Prostate gland (tissue), 2 donors: ENCODE data around the gene FGGY.

ENCODE experiments used
- POLR2AphosphoS5 ChIP-seq: sonication (generic); formaldehyde crosslinking; IDR thresholded peaks from one replicate; pipeline ENCODE4 v1.6.1; 2017; ENCODE audit warnings: antibody characterized with exemption
- TF ChIP-seq, protein P1 (sequence below), 4 experiments: fragments of 200-600 bp in 2 of 4; fragments of 450-650 bp in 2 of 4; sonication (generic) in 2 of 4; IDR thresholded peaks; 1 replicate in 3 of 4; 2 replicates in 1 of 4; pipeline ENCODE4 v1.5.1; 2016 to 2019; ENCODE audit warnings: antibody characterized with exemption in 4 of 4, mild to moderate bottlenecking in 2 of 4, moderate library complexity in 2 of 4

DNA sequence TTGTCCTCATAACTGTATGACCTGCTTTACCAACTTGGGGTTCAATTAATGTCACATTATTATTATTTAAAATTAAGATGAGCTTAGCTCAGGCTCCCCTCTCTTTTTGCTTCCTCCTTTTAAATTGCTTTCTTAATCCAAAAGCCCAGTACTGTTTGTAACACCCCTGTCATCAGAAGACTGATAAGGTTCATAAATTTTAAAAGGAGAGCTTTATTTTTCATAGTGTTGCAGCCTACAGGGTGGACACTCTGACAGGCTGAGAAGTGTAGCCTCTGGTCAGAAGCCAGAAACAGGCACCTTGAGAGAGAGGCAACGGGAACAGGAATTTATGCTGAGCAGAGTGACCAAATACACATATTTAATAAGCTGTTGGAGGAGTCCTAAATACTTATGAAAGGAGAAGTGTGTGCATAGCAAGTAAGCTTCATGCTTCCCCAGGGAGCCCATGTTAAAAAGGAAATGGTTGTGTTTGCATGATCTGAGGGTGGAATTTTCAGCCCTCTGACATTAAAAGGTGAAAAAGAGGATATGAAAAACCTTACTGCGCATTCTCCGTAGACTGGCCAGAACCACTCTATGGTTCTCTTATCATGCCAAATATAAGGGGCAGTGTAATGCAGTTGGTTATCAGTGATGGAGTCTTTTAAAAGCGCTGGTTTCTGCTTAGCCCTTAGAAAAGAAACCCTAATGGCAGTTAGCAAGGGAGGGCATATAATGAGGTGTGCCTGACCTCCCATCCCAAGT is 30.5 kb upstream of the FGGY start:
- TF ChIP-seq POLR2AphosphoS5 = no peak
- TF ChIP-seq, protein P1, sequence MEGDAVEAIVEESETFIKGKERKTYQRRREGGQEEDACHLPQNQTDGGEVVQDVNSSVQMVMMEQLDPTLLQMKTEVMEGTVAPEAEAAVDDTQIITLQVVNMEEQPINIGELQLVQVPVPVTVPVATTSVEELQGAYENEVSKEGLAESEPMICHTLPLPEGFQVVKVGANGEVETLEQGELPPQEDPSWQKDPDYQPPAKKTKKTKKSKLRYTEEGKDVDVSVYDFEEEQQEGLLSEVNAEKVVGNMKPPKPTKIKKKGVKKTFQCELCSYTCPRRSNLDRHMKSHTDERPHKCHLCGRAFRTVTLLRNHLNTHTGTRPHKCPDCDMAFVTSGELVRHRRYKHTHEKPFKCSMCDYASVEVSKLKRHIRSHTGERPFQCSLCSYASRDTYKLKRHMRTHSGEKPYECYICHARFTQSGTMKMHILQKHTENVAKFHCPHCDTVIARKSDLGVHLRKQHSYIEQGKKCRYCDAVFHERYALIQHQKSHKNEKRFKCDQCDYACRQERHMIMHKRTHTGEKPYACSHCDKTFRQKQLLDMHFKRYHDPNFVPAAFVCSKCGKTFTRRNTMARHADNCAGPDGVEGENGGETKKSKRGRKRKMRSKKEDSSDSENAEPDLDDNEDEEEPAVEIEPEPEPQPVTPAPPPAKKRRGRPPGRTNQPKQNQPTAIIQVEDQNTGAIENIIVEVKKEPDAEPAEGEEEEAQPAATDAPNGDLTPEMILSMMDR (IDR thresholded peaks at IDR 0.05) = no peak
